ENCODE measurements around the gene SYTL3.
"Not testable (repeated sequence)": the region's sequence is repeated elsewhere in the genome, so short reads cannot be mapped to it uniquely, and the experiment has no call there.

Gene SYTL3

GRCh38 chr6:158661156-158661685, 11.4 kb downstream of the SYTL3 start:
- DNase-seq (ENCODE audit: extremely low read depth in 1 of 2, low read depth in 1 of 2): no peak

GRCh38 chr6:158662607-158662953, 12.7 kb downstream of the SYTL3 start:
- DNase-seq (ENCODE audit: extremely low read depth in 1 of 2, low read depth in 1 of 2): no peak

DNA sequence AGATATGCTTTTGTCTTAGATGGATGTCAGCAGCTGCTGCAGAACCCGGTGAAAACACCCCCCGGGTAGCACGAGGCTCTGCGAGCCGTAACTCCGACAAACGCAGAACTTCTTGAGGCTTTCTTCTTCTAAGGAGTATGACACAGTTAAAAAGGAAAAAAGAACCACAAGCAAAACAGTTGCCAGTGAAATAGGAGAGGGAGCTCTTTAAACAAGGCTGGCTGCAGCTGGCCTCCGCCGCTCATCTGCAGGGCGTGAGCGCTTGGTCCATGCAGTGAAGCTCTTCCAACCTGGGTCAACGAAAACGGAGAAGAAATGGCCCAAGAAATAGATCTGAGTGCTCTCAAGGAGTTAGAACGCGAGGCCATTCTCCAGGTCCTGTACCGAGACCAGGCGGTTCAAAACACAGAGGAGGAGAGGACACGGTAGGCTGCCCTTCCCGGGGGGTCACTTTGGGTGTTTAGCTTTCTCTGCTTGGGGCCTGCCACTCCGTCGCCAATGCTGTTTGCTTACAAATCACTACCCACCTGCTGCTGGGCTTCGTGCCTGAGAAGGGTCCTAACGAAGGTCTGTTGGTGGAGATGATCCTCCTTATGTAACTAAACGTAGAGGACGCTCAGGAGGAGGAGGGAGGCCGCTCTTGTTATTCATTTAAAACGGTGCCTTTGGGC, 13.2 kb downstream of the SYTL3 start:
- no peak for DNase-seq (ENCODE audit: extremely low read depth in 1 of 2, low read depth in 1 of 2)

- no peak for DNase-seq (ENCODE audit: extremely low read depth in 1 of 2, low read depth in 1 of 2)
Observed at GRCh38 chr6:158663625-158664165, 13.8 kb downstream of the SYTL3 start.

DNA sequence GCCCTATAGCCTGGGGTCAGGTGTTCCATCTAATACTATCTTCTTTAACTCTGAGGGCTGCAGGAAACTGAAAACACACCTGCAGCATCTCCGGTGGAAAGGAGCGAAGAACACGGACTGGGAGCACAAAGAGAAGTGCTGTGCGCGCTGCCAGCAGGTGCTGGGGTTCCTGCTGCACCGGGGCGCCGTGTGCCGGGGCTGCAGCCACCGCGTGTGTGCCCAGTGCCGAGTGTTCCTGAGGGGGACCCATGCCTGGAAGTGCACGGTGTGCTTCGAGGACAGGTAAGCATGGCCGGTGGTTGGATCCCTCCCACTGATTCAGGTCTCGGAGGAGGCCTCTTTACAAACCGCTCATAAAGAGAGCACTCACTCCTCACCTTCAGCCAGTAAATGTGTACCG, 15.5 kb downstream of the SYTL3 start:
- no peak for DNase-seq (ENCODE audit: extremely low read depth in 1 of 2, low read depth in 1 of 2)

DNA sequence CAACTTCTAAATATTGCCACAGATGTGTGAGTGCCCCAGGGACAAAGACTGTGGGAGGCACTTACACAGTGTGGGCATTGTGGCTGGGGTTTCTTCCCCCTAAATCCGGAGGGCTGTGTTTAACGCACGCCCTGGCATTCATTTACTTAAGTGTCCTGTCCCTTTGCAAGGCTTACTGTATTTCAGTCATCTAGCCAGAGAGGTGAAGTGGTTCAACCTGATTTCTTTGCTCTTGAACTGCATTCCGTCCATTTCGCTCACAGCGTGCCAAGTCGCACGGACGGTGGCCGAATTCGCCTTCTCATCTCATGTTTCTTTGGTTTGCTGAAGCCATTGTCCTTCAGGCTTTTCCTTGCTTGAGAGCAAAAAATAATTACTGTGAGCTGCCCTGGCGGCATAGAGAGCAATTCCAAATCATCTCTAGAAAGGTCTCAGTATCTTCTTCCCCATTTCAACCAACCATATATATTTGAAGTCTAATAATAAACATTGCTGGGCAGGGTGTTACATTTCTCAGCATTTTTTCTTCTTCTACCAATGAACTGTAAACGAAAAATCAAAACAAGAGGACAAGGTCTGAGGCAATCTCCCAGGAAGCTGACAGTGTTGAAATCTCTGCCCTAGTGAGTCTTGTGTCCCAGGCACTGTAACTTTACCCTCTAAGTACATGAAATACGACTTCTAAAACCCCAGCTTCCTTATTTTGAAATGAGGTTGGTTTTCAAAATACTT, 16.9 kb downstream of the SYTL3 start:
- DNase-seq (ENCODE audit: extremely low read depth in 1 of 2, low read depth in 1 of 2): no peak

DNA sequence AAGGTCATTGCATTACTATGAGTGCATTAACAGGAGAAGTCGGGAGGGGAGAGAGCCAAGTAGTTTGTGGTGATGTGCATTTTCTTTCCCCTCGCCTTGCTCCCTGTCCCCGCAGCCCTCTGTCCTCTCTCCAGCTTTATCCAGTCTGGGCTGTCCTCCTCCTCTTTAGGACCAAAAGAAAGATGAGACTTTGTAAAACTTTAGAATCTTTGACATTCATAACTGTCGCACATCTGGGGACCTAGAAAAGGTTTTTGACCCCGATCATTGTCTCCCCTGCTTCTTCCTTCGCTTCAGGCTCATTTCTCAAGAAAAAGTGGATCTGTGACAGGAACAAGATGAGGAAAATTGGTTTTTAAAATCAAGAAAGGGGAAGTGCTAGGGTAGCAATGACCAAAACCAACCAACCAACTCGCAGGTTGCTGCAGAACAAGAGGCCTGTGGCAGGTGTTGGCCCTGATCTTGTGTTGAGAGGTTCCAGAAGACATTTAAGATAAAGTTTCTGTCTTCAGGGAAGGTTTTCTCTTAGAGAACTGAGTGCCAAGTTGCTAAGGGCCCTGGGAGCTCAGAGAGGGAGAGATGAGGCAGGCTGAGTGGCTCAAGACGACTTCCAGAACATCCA, 17.6 kb downstream of the SYTL3 start:
- no peak for DNase-seq (ENCODE audit: extremely low read depth in 1 of 2, low read depth in 1 of 2)

DNA sequence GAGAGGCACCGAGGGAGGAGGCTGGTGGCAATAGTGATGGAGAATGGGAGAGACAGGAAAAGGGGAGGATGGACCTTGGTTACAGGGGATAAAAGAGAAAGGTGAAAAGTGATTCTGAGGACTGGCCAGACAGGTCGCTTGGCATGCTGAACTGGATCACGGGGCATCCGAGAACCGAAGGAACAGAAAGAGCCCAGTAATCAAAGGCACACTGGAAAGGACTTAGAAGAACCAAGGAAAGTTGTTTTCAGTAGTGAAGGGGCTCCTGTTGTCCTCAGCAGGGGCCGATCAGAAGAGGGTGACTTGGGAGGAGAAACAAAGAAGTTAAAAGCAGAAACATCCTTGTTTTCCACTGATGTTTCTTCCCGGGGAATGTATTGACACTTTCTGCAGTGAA, 18.9 kb downstream of the SYTL3 start:
- DNase-seq (ENCODE audit: extremely low read depth in 1 of 2, low read depth in 1 of 2): no peak

- no peak for DNase-seq (ENCODE audit: extremely low read depth in 1 of 2, low read depth in 1 of 2)
Observed at GRCh38 chr6:158669145-158670035, 19.5 kb downstream of the SYTL3 start.

DNA sequence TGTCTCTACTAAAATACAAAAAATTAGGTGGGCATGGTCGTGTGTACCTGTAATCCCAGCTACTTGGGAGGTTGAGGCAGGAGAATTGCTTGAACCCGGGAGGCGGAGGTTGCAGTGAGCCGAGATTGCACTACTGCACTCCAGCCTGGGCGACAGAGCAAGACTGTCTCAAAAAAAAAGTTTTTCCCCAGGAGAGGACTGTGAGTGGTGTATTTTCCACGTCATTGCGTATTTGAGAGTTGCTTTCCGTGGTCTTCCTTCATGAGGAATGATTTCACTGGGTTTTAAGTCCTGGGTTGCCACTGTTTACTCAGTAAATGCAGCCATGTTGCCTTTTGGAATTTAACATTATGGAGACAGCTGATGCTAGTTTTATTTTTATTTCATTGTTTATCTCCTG, 22.3 kb downstream of the SYTL3 start:
- not testable (repeated sequence) for DNase-seq (ENCODE audit: extremely low read depth in 1 of 2, low read depth in 1 of 2)

DNA sequence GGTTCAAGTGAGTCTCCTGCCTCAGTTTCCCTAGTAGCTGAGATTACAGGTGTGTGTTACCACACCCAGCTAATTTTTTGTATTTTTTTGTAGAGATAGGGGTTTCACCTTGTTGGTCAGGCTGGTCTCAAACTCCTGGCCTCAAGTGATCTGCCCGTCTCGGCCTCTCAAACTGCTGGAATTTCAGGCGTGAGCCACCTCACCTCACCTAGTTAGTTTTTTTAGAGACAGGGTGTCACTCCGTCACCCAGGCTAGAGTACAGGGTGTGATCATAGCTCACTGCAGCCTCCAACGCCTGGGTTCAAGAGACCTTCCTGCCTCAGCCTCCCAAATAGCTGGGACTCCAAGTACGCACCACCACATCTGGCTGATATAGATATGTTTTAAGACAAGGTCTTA, 22.9 kb downstream of the SYTL3 start:
- DNase-seq (ENCODE audit: extremely low read depth in 1 of 2, low read depth in 1 of 2): no peak

DNA sequence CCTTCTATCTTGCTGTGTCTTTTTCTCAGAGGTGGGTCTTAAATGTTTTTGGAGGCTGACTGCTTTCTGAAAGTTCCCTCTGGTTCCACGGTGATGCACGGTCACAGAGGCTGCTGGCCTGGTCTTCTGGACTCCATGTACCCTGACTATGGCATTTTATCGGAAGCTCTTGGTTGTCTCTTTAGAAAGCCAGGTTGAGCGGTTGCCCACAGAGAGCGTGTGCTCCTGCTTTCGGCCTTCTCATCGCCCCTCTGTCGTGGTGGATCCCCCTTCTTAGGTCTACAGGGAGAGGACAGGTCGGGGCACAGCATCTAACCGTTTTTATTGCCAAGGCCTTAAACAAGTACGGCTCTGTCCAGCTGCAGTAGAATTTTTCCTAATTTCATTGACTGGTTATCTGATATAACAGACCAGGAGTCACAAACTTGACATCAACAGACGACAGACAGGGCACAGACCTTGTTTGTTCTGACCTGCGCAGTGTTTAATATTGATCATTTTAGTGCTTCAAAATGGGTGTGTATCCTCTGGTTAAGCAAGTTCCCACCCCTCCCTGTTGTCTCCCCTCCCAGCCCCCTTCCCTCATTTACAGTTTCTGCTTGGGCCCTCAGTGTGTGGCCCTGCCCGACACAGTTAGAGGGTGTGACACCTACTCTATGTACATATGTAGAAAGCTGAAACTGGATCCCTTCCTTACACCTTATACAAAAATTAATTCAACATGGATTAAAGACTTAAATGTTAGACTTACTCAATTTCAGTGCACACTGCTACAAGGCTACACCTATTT, 24.7 kb downstream of the SYTL3 start:
- DNase-seq (ENCODE audit: extremely low read depth in 1 of 2, low read depth in 1 of 2): no peak

GRCh38 chr6:158677094-158677493, 27.2 kb downstream of the SYTL3 start:
- DNase-seq (ENCODE audit: extremely low read depth in 1 of 2, low read depth in 1 of 2): not testable (repeated sequence)

GRCh38 chr6:158677906-158678578, 28.2 kb downstream of the SYTL3 start:
- DNase-seq (ENCODE audit: extremely low read depth in 1 of 2, low read depth in 1 of 2): no peak

DNA sequence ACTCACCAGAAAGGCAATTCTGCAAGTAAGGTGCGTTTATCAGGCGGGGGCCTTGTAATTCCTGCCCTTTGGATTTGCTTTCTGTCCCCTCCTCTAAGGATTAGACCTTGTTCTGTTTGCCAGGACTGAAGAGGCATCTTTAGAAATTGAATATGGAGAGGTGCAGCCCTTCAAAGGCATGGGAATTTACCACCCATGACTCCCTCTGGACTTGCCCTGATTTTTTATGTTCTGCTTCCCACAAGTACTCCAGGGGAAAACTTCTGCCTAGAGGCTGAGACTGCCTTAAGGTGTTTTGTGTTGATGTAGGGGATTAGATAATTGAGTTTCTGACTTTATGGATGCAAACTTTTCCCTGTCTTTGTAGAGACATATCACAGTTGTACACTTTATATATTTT, 30.2 kb downstream of the SYTL3 start:
- no peak for DNase-seq (ENCODE audit: extremely low read depth in 1 of 2, low read depth in 1 of 2)

DNA sequence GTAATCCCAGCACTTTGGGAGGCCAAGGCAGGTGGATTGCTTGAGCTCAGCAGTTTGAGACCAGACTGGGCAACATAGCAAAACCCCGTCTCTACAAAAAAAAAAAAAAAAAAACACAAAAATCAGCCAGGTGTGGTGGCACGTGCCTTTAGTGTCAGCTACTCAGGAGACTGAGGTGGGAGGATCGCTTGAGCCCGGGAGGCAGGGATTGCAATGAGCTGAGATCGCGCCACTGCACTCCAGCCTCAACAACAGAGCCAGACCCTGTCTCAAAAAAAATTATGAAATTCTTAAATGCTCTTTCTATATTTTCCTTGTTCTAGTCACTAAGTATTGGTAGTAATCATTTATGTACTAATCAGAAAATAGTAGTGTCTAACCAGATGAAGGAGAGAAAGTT, 30.6 kb downstream of the SYTL3 start:
- no peak for DNase-seq (ENCODE audit: extremely low read depth in 1 of 2, low read depth in 1 of 2)

DNA sequence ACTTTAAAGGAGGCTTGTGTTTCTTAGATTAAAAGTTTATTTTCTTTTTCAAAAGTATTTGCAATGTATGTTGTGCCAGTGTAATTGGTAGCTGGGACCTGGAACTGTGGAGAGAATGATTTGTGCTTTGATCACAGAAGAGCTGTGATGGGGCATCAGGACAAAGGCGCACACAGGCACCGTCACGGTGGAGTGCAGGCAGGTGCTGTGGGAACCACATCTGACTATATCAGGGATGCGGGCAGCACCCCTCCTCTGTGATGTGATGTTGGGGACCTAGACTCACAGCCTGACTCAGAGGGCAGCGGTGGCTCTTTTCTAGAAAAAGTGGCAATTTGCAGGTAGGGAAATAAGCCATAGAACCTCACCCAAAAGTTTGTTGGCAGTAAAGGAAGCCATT, 34.5 kb downstream of the SYTL3 start:
- peak in 1 of 2 donors; percentile 31 for DNase-seq (ENCODE audit: extremely low read depth in 1 of 2, low read depth in 1 of 2)

- DNase-seq (ENCODE audit: extremely low read depth in 1 of 2, low read depth in 1 of 2): no peak
Observed at GRCh38 chr6:158684745-158685324, 35.0 kb downstream of the SYTL3 start.

GRCh38 chr6:158686311-158686710, 36.5 kb downstream of the SYTL3 start:
- DNase-seq (ENCODE audit: extremely low read depth in 1 of 2, low read depth in 1 of 2): no peak
